ENCODE results near the gene AMPD3. TPM values are rescaled to one million over a fixed set of nuclear protein-coding genes. Genes with fewer than 3 reads are reported as not detected.

The AMPD3 gene
- polyA plus RNA-seq, 1 donor (not counting 4 experiments of a cell fraction or from before 2014, with no cell fraction given), result 11.1 TPM

GRCh38 chr11:10483584-10483983 is 28.5 kb downstream of the AMPD3 start:
- H3K36me3 ChIP-seq (ENCODE audit: control insufficient read depth in 2 of 2, extremely low read depth in 1 of 2, insufficient read depth in 2 of 2, low read length in 2 of 2), result peaks cover 13 to 23% of the 10 kb centered on the region in 2 experiments

GRCh38 chr11:10484461-10485180 is 29.6 kb downstream of the AMPD3 start:
- no peaks in the 10 kb centered on the region for H3K9me1 ChIP-seq (ENCODE audit: control insufficient read depth, extremely low read depth, insufficient read depth, low read length)
- FAIRE-seq, result no peak
- no peak for DNase-seq (ENCODE audit: low read depth, low spot score)

More at GRCh38 chr11:10483584-10483983, 28.5 kb downstream of the AMPD3 start:
- no peak overlapping the region for H3K4me2 ChIP-seq (ENCODE audit: control insufficient read depth, extremely low read depth, insufficient read depth, low read depth, low read length)
- no peaks in the 10 kb centered on the region for H3K79me2 ChIP-seq (ENCODE audit: control insufficient read depth, insufficient read depth, low read length)
- H3K27ac ChIP-seq (ENCODE audit: control insufficient read depth, insufficient read depth, low read length), result no peak overlapping the region
- H4K20me1 ChIP-seq (ENCODE audit: control insufficient read depth, extremely low read depth, insufficient read depth, low read length), result no peaks in the 10 kb centered on the region
- FAIRE-seq (no peak), DNase-seq (ENCODE audit: low read depth, low spot score) (no peak)
- H3K4me1 ChIP-seq (ENCODE audit: control insufficient read depth, extremely low read depth, insufficient read depth, low read length), result peaks cover 13% of the 10 kb centered on the region
- TF ChIP-seq CTCF (optimal IDR thresholded peaks at IDR 0.05 in 1 of 3, IDR thresholded peaks at IDR 0.05 in 1 of 3, conservative IDR thresholded peaks at IDR 0.05 in 1 of 3; ENCODE audit: extremely low read depth in 1 of 3, insufficient read depth in 2 of 3, low read length in 3 of 3) (no peak), EZH2 (IDR thresholded peaks at IDR 0.05; ENCODE audit: low read length) (no peak)
- no peaks in the 10 kb centered on the region for H3K27me3 ChIP-seq (ENCODE audit: control insufficient read depth, extremely low read depth, insufficient read depth, low read length)
- H3K9me1 ChIP-seq (ENCODE audit: control insufficient read depth, extremely low read depth, insufficient read depth, low read length), result no peaks in the 10 kb centered on the region
- H2AFZ ChIP-seq (ENCODE audit: control insufficient read depth, low read length), result no peak overlapping the region
- H3K4me3 ChIP-seq (ENCODE audit: control insufficient read depth in 2 of 3, extremely low read depth in 1 of 3, insufficient read depth in 2 of 3, low read depth in 1 of 3, low read length in 3 of 3), result no peak overlapping the region
- dilution Hi-C loops (cut with MboI; ENCODE audit: extremely low pct_ligation_motif_present, low sequenced_read_pairs), result no loop called here
- no peak overlapping the region for H3K9ac ChIP-seq (ENCODE audit: control insufficient read depth, extremely low read depth, insufficient read depth, low read length)
- H3K9me3 ChIP-seq (ENCODE audit: control insufficient read depth, low read depth, low read length), result no peaks in the 10 kb centered on the region

More at GRCh38 chr11:10484461-10485180, 29.6 kb downstream of the AMPD3 start:
- dilution Hi-C loops (cut with MboI; ENCODE audit: extremely low pct_ligation_motif_present, low sequenced_read_pairs), result no loop called here
- no peaks in the 10 kb centered on the region for H4K20me1 ChIP-seq (ENCODE audit: control insufficient read depth, extremely low read depth, insufficient read depth, low read length)
- no peak overlapping the region for H3K4me3 ChIP-seq (ENCODE audit: control insufficient read depth in 2 of 3, extremely low read depth in 1 of 3, insufficient read depth in 2 of 3, low read depth in 1 of 3, low read length in 3 of 3)
- H2AFZ ChIP-seq (ENCODE audit: control insufficient read depth, low read length), result no peak overlapping the region
- H3K4me1 ChIP-seq (ENCODE audit: control insufficient read depth, extremely low read depth, insufficient read depth, low read length), result peaks cover 24% of the 10 kb centered on the region
- no peaks in the 10 kb centered on the region for H3K79me2 ChIP-seq (ENCODE audit: control insufficient read depth, insufficient read depth, low read length)
- H3K27me3 ChIP-seq (ENCODE audit: control insufficient read depth, extremely low read depth, insufficient read depth, low read length), result no peaks in the 10 kb centered on the region
- TF ChIP-seq EZH2 (IDR thresholded peaks at IDR 0.05; ENCODE audit: low read length) (no peak), CTCF (optimal IDR thresholded peaks at IDR 0.05 in 1 of 3, IDR thresholded peaks at IDR 0.05 in 1 of 3, conservative IDR thresholded peaks at IDR 0.05 in 1 of 3; ENCODE audit: extremely low read depth in 1 of 3, insufficient read depth in 2 of 3, low read length in 3 of 3) (no peak)
- no peak overlapping the region for H3K9ac ChIP-seq (ENCODE audit: control insufficient read depth, extremely low read depth, insufficient read depth, low read length)
- H3K36me3 ChIP-seq (ENCODE audit: control insufficient read depth in 2 of 2, extremely low read depth in 1 of 2, insufficient read depth in 2 of 2, low read length in 2 of 2), result peaks cover 11 to 23% of the 10 kb centered on the region in 2 experiments
- H3K27ac ChIP-seq (ENCODE audit: control insufficient read depth, insufficient read depth, low read length), result no peak overlapping the region
- H3K9me3 ChIP-seq (ENCODE audit: control insufficient read depth, low read depth, low read length), result no peaks in the 10 kb centered on the region
- no peak overlapping the region for H3K4me2 ChIP-seq (ENCODE audit: control insufficient read depth, extremely low read depth, insufficient read depth, low read depth, low read length)

All from keratinocyte (primary cell).